WTC11 (cell line): ENCODE measurements around the gene BUD31. TPM values are rescaled to one million over a fixed set of nuclear protein-coding genes. Genes with fewer than 3 reads are reported as not detected.

Source experiments
- ATAC-seq: fragments of 200-7000 bp; cut with Tn5 transposase; 2 replicates; pipeline ENCODE4 v1.10.0; 2021; ENCODE audit warnings: mild to moderate bottlenecking, moderate library complexity
- CTCF ChIA-PET: fragments of 300-600 bp; sonication (Branson Sonifier 250); formaldehyde crosslinking; loops from one replicate; lab custom pipeline; 2021; ENCODE audit warnings: antibody characterized with exemption; lab: Charles Lee
- POLR2A ChIA-PET: fragments of 350-600 bp; sonication (Branson Sonifier 250); formaldehyde crosslinking; loops from one replicate; lab custom pipeline; 2021; ENCODE audit warnings: antibody characterized with exemption; lab: Charles Lee
- DNase-seq: peaks from one replicate; pipeline ENCODE4 v3.0.0; 2021; ENCODE audit warnings: low spot score
- H3K27ac Mint-ChIP-seq: 2 replicates; pipeline ENCODE4 v1.8.0; 2021; ENCODE audit warnings: mixed read lengths
- H3K27me3 Mint-ChIP-seq: 2 replicates; pipeline ENCODE4 v1.8.0; 2021; ENCODE audit warnings: low read depth, mild to moderate bottlenecking, moderate library complexity, mixed read lengths
- H3K36me3 Mint-ChIP-seq: 2 replicates; pipeline ENCODE4 v1.8.0; 2021; ENCODE audit warnings: mixed read lengths
- H3K4me1 Mint-ChIP-seq: 2 replicates; pipeline ENCODE4 v1.8.0; 2022; ENCODE audit warnings: mixed read lengths
- H3K4me3 Mint-ChIP-seq: 2 replicates; pipeline ENCODE4 v1.8.0; 2021; ENCODE audit warnings: mild to moderate bottlenecking, moderate library complexity, mixed read lengths
- H3K9me3 Mint-ChIP-seq: 2 replicates; pipeline ENCODE4 v1.8.0; 2021; ENCODE audit warnings: mixed read lengths
- FOXP4 ChIP-seq: sonication (generic); formaldehyde crosslinking; IDR thresholded peaks from 2 replicates; pipeline ENCODE4 v1.8.0; 2022; ENCODE audit warnings: mild to moderate bottlenecking, missing genetic modification reagents
- GRHL2 ChIP-seq: fragments of 250-450 bp; sonication (Bioruptor Pico); IDR thresholded peaks from 2 replicates; pipeline ENCODE4 v1.8.0; 2022; ENCODE audit warnings: mild to moderate bottlenecking, moderate library complexity; ENCODE audit not compliant: insufficient replicate concordance, severe bottlenecking
- HMGA2 ChIP-seq: fragments of 250-450 bp; sonication (Bioruptor Pico); IDR thresholded peaks from 2 replicates; pipeline ENCODE4 v1.4.0; 2021; ENCODE audit warnings: mild to moderate bottlenecking, moderate library complexity
- IRF2 ChIP-seq: sonication (generic); formaldehyde crosslinking; IDR thresholded peaks from 2 replicates; pipeline ENCODE4 v1.8.0; 2022; ENCODE audit warnings: low read depth, missing genetic modification reagents, borderline replicate concordance
- MXD4 ChIP-seq: fragments of 250-450 bp; sonication (Bioruptor Pico); IDR thresholded peaks from 2 replicates; pipeline ENCODE4 v1.8.0; 2021; ENCODE audit warnings: mild to moderate bottlenecking, moderate library complexity, borderline replicate concordance
- NFE2L1 ChIP-seq: sonication (generic); formaldehyde crosslinking; IDR thresholded peaks from 2 replicates; pipeline ENCODE4 v1.8.1; 2023; ENCODE audit warnings: missing genetic modification reagents
- NR2C2 ChIP-seq: sonication (generic); formaldehyde crosslinking; IDR thresholded peaks from 2 replicates; pipeline ENCODE4 v1.8.0; 2022; ENCODE audit warnings: mild to moderate bottlenecking, missing genetic modification reagents
- RELA ChIP-seq: sonication (generic); formaldehyde crosslinking; IDR thresholded peaks from 2 replicates; pipeline ENCODE4 v1.8.1; 2022; ENCODE audit warnings: missing genetic modification reagents, mild to moderate bottlenecking, borderline replicate concordance
- SMAD4 ChIP-seq: sonication (generic); formaldehyde crosslinking; IDR thresholded peaks from 2 replicates; pipeline ENCODE4 v1.8.0; 2022; ENCODE audit warnings: mild to moderate bottlenecking, missing genetic modification reagents
- TP53 ChIP-seq: sonication (generic); formaldehyde crosslinking; IDR thresholded peaks from 2 replicates; pipeline ENCODE4 v1.8.1; 2023; ENCODE audit warnings: mild to moderate bottlenecking, missing genetic modification reagents
- ZBTB21 ChIP-seq: sonication (generic); formaldehyde crosslinking; IDR thresholded peaks from 2 replicates; pipeline ENCODE4 v1.8.1; 2023; ENCODE audit warnings: mild to moderate bottlenecking, missing genetic modification reagents, borderline replicate concordance
- ZNF138 ChIP-seq: sonication (generic); formaldehyde crosslinking; conservative IDR thresholded peaks from 2 replicates; pipeline ENCODE4 v1.8.1; 2022; ENCODE audit warnings: mild to moderate bottlenecking, moderate library complexity, missing genetic modification reagents
- ZNF232 ChIP-seq: sonication (generic); formaldehyde crosslinking; IDR thresholded peaks from 2 replicates; pipeline ENCODE4 v1.8.0; 2022; ENCODE audit warnings: mild to moderate bottlenecking, missing genetic modification reagents
- ZNF423 ChIP-seq: fragments of 250-450 bp; sonication (Bioruptor Pico); IDR thresholded peaks from 2 replicates; pipeline ENCODE4 v2.1.2; 2022; ENCODE audit warnings: mild to moderate bottlenecking, moderate library complexity
- ZSCAN18 ChIP-seq: fragments of 250-450 bp; sonication (Bioruptor Pico); IDR thresholded peaks from 2 replicates; pipeline ENCODE4 v2.1.2; 2022; ENCODE audit warnings: mild to moderate bottlenecking, moderate library complexity
- total RNA-seq: library from RNA; stranded (reverse); gene quantifications from 3 replicates; pipeline ENCODE4 v1.2.3, GENCODE V29; 2021
- TF ChIP-seq, protein P1 (sequence below): sonication (generic); formaldehyde crosslinking; conservative IDR thresholded peaks from 2 replicates; pipeline ENCODE4 v1.8.1; 2023; ENCODE audit warnings: mild to moderate bottlenecking, low read depth, missing genetic modification reagents, moderate library complexity
- TF ChIP-seq, protein P2 (sequence below): sonication (generic); formaldehyde crosslinking; IDR thresholded peaks from 2 replicates; pipeline ENCODE4 v1.8.1; 2022; ENCODE audit warnings: mild to moderate bottlenecking, missing genetic modification reagents, moderate library complexity, borderline replicate concordance
- TF ChIP-seq, protein P3 (sequence below): sonication (generic); formaldehyde crosslinking; IDR thresholded peaks from 2 replicates; pipeline ENCODE4 v1.8.1; 2023; ENCODE audit warnings: mild to moderate bottlenecking, missing genetic modification reagents
- TF ChIP-seq, protein P4 (sequence below): sonication (generic); formaldehyde crosslinking; IDR thresholded peaks from 2 replicates; pipeline ENCODE4 v1.8.0; 2023; ENCODE audit warnings: mild to moderate bottlenecking, missing genetic modification reagents

BUD31 gene
- total RNA-seq, 1 experiment from 2014 or later = 98.7 TPM

DNA sequence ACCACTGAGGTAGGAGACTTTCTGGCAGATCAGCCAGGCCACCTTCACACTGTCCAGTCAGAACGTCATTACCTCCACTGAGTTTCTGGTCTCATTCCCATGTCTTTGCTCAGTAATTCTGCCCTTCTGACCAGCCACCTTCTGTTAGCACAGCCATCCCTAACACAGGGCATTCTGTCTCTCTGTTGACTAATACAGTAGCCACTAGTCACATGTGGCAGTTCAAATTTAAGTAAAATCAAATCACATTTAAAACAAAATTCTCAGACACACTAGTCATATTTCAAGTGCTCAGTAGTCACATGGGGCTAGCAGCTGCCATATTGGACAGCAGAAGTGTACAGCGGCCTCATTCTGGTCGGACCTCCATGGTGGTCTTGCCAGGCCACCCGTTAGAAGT lies 37.3 kb downstream of the BUD31 start:
- CTCF ChIA-PET = interaction anchor here (0.6 to 1.0 kb wide), 2 partner anchors 23 to 45 kb away, joined by 3 to 4 read pairs; no protein-coding TSS in a partner anchor
- peaks cover 61% of the 10 kb centered on the region for H3K36me3 Mint-ChIP-seq
- peaks cover 10% of the 10 kb centered on the region for H3K4me1 Mint-ChIP-seq
- ATAC-seq (no peak), DNase-seq (no peak)
- TF ChIP-seq MXD4 (CRISPR knock-in tag) = no peak
- POLR2A ChIA-PET = interaction anchor here (0.6 kb wide), 1 partner anchor 10 kb away, joined by 5 read pairs; no protein-coding TSS in a partner anchor
- H3K9me3 Mint-ChIP-seq = no peaks in the 10 kb centered on the region
- no peak overlapping the region for H3K27ac Mint-ChIP-seq
- no peaks in the 10 kb centered on the region for H3K27me3 Mint-ChIP-seq
- H3K4me3 Mint-ChIP-seq = no peak overlapping the region

GRCh38 chr7:99447943-99448342 lies 39.2 kb downstream of the BUD31 start:
- CTCF ChIA-PET = interaction anchor here (0.5 to 0.6 kb wide), 4 partner anchors 8 to 567 kb away, joined by 3 to 6 read pairs (median 3); partner anchors contain the start of gene PTCD1
- ATAC-seq (peak; percentile 38), DNase-seq (no peak)
- Mint-ChIP-seq H3K9me3 (no peaks in the 10 kb centered on the region), H3K36me3 (peaks cover 61% of the 10 kb centered on the region), H3K27me3 (no peaks in the 10 kb centered on the region), H3K4me3 (no peak overlapping the region), H3K4me1 (no peaks in the 10 kb centered on the region), H3K27ac (no peak overlapping the region)
- TF ChIP-seq GRHL2 (CRISPR knock-in tag) = no peak
- TF ChIP-seq, protein P1, sequence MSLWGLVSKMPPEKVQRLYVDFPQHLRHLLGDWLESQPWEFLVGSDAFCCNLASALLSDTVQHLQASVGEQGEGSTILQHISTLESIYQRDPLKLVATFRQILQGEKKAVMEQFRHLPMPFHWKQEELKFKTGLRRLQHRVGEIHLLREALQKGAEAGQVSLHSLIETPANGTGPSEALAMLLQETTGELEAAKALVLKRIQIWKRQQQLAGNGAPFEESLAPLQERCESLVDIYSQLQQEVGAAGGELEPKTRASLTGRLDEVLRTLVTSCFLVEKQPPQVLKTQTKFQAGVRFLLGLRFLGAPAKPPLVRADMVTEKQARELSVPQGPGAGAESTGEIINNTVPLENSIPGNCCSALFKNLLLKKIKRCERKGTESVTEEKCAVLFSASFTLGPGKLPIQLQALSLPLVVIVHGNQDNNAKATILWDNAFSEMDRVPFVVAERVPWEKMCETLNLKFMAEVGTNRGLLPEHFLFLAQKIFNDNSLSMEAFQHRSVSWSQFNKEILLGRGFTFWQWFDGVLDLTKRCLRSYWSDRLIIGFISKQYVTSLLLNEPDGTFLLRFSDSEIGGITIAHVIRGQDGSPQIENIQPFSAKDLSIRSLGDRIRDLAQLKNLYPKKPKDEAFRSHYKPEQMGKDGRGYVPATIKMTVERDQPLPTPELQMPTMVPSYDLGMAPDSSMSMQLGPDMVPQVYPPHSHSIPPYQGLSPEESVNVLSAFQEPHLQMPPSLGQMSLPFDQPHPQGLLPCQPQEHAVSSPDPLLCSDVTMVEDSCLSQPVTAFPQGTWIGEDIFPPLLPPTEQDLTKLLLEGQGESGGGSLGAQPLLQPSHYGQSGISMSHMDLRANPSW (CRISPR knock-in tag) = no peak
- TF ChIP-seq, protein P2, sequence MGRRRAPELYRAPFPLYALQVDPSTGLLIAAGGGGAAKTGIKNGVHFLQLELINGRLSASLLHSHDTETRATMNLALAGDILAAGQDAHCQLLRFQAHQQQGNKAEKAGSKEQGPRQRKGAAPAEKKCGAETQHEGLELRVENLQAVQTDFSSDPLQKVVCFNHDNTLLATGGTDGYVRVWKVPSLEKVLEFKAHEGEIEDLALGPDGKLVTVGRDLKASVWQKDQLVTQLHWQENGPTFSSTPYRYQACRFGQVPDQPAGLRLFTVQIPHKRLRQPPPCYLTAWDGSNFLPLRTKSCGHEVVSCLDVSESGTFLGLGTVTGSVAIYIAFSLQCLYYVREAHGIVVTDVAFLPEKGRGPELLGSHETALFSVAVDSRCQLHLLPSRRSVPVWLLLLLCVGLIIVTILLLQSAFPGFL (CRISPR knock-in tag) = no peak
- TF ChIP-seq ZSCAN18 (CRISPR knock-in tag) = no peak
- TF ChIP-seq ZNF423 (CRISPR knock-in tag) = no peak
- TF ChIP-seq ZNF138 (CRISPR knock-in tag) = no peak
- no peak for TF ChIP-seq RELA
- no peak for TF ChIP-seq NR2C2
- TF ChIP-seq IRF2 (CRISPR knock-in tag) = no peak
- no peak for TF ChIP-seq NFE2L1 (CRISPR knock-in tag)
- no peak for TF ChIP-seq ZNF232
- no peak for TF ChIP-seq TP53 (CRISPR knock-in tag)
- TF ChIP-seq, protein P3, sequence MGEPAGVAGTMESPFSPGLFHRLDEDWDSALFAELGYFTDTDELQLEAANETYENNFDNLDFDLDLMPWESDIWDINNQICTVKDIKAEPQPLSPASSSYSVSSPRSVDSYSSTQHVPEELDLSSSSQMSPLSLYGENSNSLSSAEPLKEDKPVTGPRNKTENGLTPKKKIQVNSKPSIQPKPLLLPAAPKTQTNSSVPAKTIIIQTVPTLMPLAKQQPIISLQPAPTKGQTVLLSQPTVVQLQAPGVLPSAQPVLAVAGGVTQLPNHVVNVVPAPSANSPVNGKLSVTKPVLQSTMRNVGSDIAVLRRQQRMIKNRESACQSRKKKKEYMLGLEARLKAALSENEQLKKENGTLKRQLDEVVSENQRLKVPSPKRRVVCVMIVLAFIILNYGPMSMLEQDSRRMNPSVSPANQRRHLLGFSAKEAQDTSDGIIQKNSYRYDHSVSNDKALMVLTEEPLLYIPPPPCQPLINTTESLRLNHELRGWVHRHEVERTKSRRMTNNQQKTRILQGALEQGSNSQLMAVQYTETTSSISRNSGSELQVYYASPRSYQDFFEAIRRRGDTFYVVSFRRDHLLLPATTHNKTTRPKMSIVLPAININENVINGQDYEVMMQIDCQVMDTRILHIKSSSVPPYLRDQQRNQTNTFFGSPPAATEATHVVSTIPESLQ (CRISPR knock-in tag) = no peak
- no peak for TF ChIP-seq ZBTB21
- POLR2A ChIA-PET = no interaction called here

DNA sequence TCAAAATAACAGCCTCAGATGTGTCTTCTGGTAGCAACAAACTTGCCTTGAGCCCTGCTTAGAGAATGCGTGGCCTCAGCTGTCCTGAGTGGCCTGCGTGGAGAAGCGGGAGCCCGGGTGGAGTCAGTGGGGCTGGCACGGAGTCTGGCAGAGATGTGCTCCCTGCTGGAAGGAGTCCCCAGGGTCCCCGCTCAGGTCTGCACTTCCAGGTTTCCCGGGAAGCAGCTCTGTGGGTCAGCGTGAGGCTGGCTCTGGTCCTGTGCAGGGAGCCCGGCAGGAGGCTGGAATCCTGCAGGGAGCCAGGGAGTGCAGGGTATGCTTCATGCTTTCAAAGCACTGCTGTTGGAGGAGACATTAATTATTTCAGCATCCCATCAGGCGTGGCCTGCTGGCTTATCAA lies 40.1 kb downstream of the BUD31 start:
- ChIA-PET POLR2A (no interaction called here), CTCF (interaction anchor here (0.6 kb wide), 1 partner anchor 11 kb away, joined by 6 read pairs; the partner anchor contains the start of gene PTCD1)
- Mint-ChIP-seq H3K27ac (no peak overlapping the region), H3K4me3 (no peak overlapping the region), H3K27me3 (no peaks in the 10 kb centered on the region), H3K4me1 (no peaks in the 10 kb centered on the region), H3K9me3 (no peaks in the 10 kb centered on the region), H3K36me3 (peaks cover 62% of the 10 kb centered on the region)
- no peak for ATAC-seq
- no peak for DNase-seq
- TF ChIP-seq HMGA2 (CRISPR knock-in tag) = no peak
- TF ChIP-seq, protein P4, sequence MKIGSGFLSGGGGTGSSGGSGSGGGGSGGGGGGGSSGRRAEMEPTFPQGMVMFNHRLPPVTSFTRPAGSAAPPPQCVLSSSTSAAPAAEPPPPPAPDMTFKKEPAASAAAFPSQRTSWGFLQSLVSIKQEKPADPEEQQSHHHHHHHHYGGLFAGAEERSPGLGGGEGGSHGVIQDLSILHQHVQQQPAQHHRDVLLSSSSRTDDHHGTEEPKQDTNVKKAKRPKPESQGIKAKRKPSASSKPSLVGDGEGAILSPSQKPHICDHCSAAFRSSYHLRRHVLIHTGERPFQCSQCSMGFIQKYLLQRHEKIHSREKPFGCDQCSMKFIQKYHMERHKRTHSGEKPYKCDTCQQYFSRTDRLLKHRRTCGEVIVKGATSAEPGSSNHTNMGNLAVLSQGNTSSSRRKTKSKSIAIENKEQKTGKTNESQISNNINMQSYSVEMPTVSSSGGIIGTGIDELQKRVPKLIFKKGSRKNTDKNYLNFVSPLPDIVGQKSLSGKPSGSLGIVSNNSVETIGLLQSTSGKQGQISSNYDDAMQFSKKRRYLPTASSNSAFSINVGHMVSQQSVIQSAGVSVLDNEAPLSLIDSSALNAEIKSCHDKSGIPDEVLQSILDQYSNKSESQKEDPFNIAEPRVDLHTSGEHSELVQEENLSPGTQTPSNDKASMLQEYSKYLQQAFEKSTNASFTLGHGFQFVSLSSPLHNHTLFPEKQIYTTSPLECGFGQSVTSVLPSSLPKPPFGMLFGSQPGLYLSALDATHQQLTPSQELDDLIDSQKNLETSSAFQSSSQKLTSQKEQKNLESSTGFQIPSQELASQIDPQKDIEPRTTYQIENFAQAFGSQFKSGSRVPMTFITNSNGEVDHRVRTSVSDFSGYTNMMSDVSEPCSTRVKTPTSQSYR (CRISPR knock-in tag) = no peak
- no peak for TF ChIP-seq SMAD4 (CRISPR knock-in tag)
- no peak for TF ChIP-seq NFE2L1 (CRISPR knock-in tag)
- TF ChIP-seq FOXP4 (CRISPR knock-in tag) = no peak
